HEK293 (cell line): Measurements from ENCODE around the gene CNST.

Experiments
- CTCF ChIA-PET: fragments of 350-600 bp; formaldehyde crosslinking; extraction: SDS; loops from one replicate; lab custom pipeline; 2021; ENCODE audit warnings: antibody characterized with exemption; lab: Yijun Ruan, JAX
- POLR2A ChIA-PET: fragments of 300-600 bp; formaldehyde crosslinking; extraction: SDS; loops from one replicate; lab custom pipeline; 2020; ENCODE audit warnings: antibody characterized with exemption, inconsistent platforms; lab: Yijun Ruan, JAX
- H3K27ac ChIP-seq: fragments of 200-500 bp; sonication (Bioruptor generic); 2 replicates; pipeline ENCODE4 v1.5.1; 2014; ENCODE audit warnings: low read depth, low read length, control low read depth, inconsistent platforms; ENCODE audit errors: extremely low read depth
- H3K36me3 ChIP-seq, 2 experiments: fragments of 200-500 bp in 1 of 2; sonication (Bioruptor generic) in 1 of 2; 1 replicate in 1 of 2; 2 replicates in 1 of 2; pipeline ENCODE4 v1.5.1; 2014 to 2017; ENCODE audit warnings: inconsistent platforms in 2 of 2, low read length in 2 of 2; ENCODE audit not compliant: control insufficient read depth in 2 of 2, insufficient read depth in 1 of 2
- H3K4me1 ChIP-seq: fragments of 200-500 bp; sonication (Bioruptor generic); 2 replicates; pipeline ENCODE4 v1.5.1; 2014; ENCODE audit warnings: mild to moderate bottlenecking, low read length, inconsistent platforms; ENCODE audit not compliant: control insufficient read depth, insufficient read depth
- H3K4me3 ChIP-seq: 2 replicates; pipeline ENCODE4 v1.5.1; 2011; ENCODE audit warnings: low read depth, mild to moderate bottlenecking, control low read depth, low read length, moderate library complexity
- H3K9me3 ChIP-seq: fragments of 200-500 bp; sonication (Bioruptor generic); 2 replicates; pipeline ENCODE4 v1.5.1; 2014; ENCODE audit warnings: low read depth, low read length, inconsistent platforms; ENCODE audit not compliant: control insufficient read depth, insufficient read depth
- HOXA7 ChIP-seq: sonication (generic); formaldehyde crosslinking; IDR thresholded peaks from 2 replicates; pipeline ENCODE4 v1.8.1; 2022; ENCODE audit warnings: missing genetic modification reagents, borderline replicate concordance
- SP7 ChIP-seq: fragments of 450-650 bp; formaldehyde crosslinking; IDR thresholded peaks from 2 replicates; pipeline ENCODE4 v1.5.1; 2016; ENCODE audit warnings: missing biosample characterization, missing genetic modification characterization
- TSHZ1 ChIP-seq: fragments of 450-650 bp; formaldehyde crosslinking; IDR thresholded peaks from 2 replicates; pipeline ENCODE4 v1.5.1; 2016; ENCODE audit warnings: missing biosample characterization, missing genetic modification characterization, borderline replicate concordance
- YY1 ChIP-seq: fragments of 450-650 bp; formaldehyde crosslinking; IDR thresholded peaks from 2 replicates; pipeline ENCODE4 v1.5.1; 2018; ENCODE audit warnings: missing biosample characterization, missing genetic modification characterization
- ZBTB20 ChIP-seq: fragments of 450-650 bp; formaldehyde crosslinking; IDR thresholded peaks from 2 replicates; pipeline ENCODE4 v1.5.1; 2016; ENCODE audit warnings: missing biosample characterization, missing genetic modification characterization
- ZBTB48 ChIP-seq: fragments of 450-650 bp; formaldehyde crosslinking; IDR thresholded peaks from 2 replicates; pipeline ENCODE4 v1.5.1; 2016; ENCODE audit warnings: missing biosample characterization, missing genetic modification characterization
- ZFP3 ChIP-seq: fragments of 450-650 bp; formaldehyde crosslinking; IDR thresholded peaks from 2 replicates; pipeline ENCODE4 v1.5.1; 2016; ENCODE audit warnings: low read depth, missing biosample characterization, missing genetic modification characterization
- ZNF10 ChIP-seq: fragments of 450-650 bp; formaldehyde crosslinking; IDR thresholded peaks from 2 replicates; pipeline ENCODE4 v1.5.1; 2017; ENCODE audit warnings: missing biosample characterization, missing genetic modification characterization
- ZNF133 ChIP-seq: fragments of 450-650 bp; formaldehyde crosslinking; IDR thresholded peaks from 2 replicates; pipeline ENCODE4 v1.5.1; 2016; ENCODE audit warnings: missing biosample characterization, missing genetic modification characterization
- ZNF138 ChIP-seq: fragments of 450-650 bp; formaldehyde crosslinking; IDR thresholded peaks from 2 replicates; pipeline ENCODE4 v1.5.1; 2016; ENCODE audit warnings: missing biosample characterization, missing genetic modification characterization, borderline replicate concordance
- ZNF211 ChIP-seq: fragments of 450-650 bp; formaldehyde crosslinking; IDR thresholded peaks from 2 replicates; pipeline ENCODE4 v1.5.1; 2016; ENCODE audit warnings: low read depth, missing biosample characterization, missing genetic modification characterization
- ZNF214 ChIP-seq: fragments of 450-650 bp; formaldehyde crosslinking; IDR thresholded peaks from 2 replicates; pipeline ENCODE4 v1.5.1; 2017; ENCODE audit warnings: missing biosample characterization, mild to moderate bottlenecking, missing genetic modification characterization, borderline replicate concordance
- ZNF239 ChIP-seq: fragments of 450-650 bp; formaldehyde crosslinking; IDR thresholded peaks from 2 replicates; pipeline ENCODE4 v1.5.1; 2016; ENCODE audit warnings: missing biosample characterization, missing genetic modification characterization
- ZNF274 ChIP-seq, 2 experiments: fragments of 200-500 bp in 1 of 2; fragments of 450-650 bp in 1 of 2; sonication (Bioruptor generic) in 1 of 2; formaldehyde crosslinking in 1 of 2; IDR thresholded peaks; 2 replicates each; pipeline versions ENCODE4 v1.5.1 to v1.6.1; 2014 to 2016; ENCODE audit warnings: borderline replicate concordance in 1 of 2, inconsistent platforms in 1 of 2, low read length in 1 of 2, missing biosample characterization in 1 of 2, missing genetic modification characterization in 1 of 2
- ZNF354C ChIP-seq: fragments of 450-650 bp; formaldehyde crosslinking; IDR thresholded peaks from 2 replicates; pipeline ENCODE4 v1.5.1; 2016; ENCODE audit warnings: missing biosample characterization, missing genetic modification characterization, low read depth, borderline replicate concordance
- ZNF433 ChIP-seq: fragments of 450-650 bp; formaldehyde crosslinking; IDR thresholded peaks from 2 replicates; pipeline ENCODE4 v1.5.1; 2016; ENCODE audit warnings: missing biosample characterization, missing genetic modification characterization, low read depth
- ZNF473 ChIP-seq: fragments of 450-650 bp; formaldehyde crosslinking; IDR thresholded peaks from 2 replicates; pipeline ENCODE4 v1.5.1; 2017; ENCODE audit warnings: missing biosample characterization, missing genetic modification characterization
- ZNF48 ChIP-seq: fragments of 450-650 bp; formaldehyde crosslinking; IDR thresholded peaks from 2 replicates; pipeline ENCODE4 v1.5.1; 2016; ENCODE audit warnings: missing biosample characterization, missing genetic modification characterization
- ZNF510 ChIP-seq: fragments of 450-650 bp; formaldehyde crosslinking; IDR thresholded peaks from 2 replicates; pipeline ENCODE4 v1.5.1; 2018; ENCODE audit warnings: mild to moderate bottlenecking, missing genetic modification characterization, missing biosample characterization; ENCODE audit not compliant: insufficient replicate concordance
- ZNF514 ChIP-seq: fragments of 450-650 bp; formaldehyde crosslinking; IDR thresholded peaks from 2 replicates; pipeline ENCODE4 v1.5.1; 2016; ENCODE audit warnings: missing biosample characterization, missing genetic modification characterization
- ZNF548 ChIP-seq: fragments of 450-650 bp; formaldehyde crosslinking; IDR thresholded peaks from 2 replicates; pipeline ENCODE4 v1.5.1; 2016; ENCODE audit warnings: missing biosample characterization, missing genetic modification characterization
- ZNF580 ChIP-seq: fragments of 450-650 bp; formaldehyde crosslinking; IDR thresholded peaks from 2 replicates; pipeline ENCODE4 v1.5.1; 2016; ENCODE audit warnings: missing biosample characterization, missing genetic modification characterization
- ZNF626 ChIP-seq: fragments of 450-650 bp; sonication (Bioruptor Pico); formaldehyde crosslinking; IDR thresholded peaks from 2 replicates; pipeline ENCODE4 v1.5.1; 2018; ENCODE audit warnings: missing biosample characterization, missing genetic modification characterization, inconsistent platforms
- ZNF785 ChIP-seq: fragments of 450-650 bp; formaldehyde crosslinking; IDR thresholded peaks from 2 replicates; pipeline ENCODE4 v1.5.1; 2016; ENCODE audit warnings: missing biosample characterization, missing genetic modification characterization
- ZSCAN23 ChIP-seq: fragments of 450-650 bp; formaldehyde crosslinking; IDR thresholded peaks from 2 replicates; pipeline ENCODE4 v1.5.1; 2016; ENCODE audit warnings: missing biosample characterization, missing genetic modification characterization
- TF ChIP-seq, protein P1 (sequence below): fragments of 450-650 bp; formaldehyde crosslinking; IDR thresholded peaks from 2 replicates; pipeline ENCODE4 v1.5.1; 2017; ENCODE audit warnings: missing biosample characterization, missing genetic modification characterization
- TF ChIP-seq, protein P2 (sequence below): fragments of 450-650 bp; formaldehyde crosslinking; IDR thresholded peaks from 2 replicates; pipeline ENCODE4 v1.5.1; 2016; ENCODE audit warnings: missing biosample characterization, missing genetic modification characterization

CNST gene

DNA sequence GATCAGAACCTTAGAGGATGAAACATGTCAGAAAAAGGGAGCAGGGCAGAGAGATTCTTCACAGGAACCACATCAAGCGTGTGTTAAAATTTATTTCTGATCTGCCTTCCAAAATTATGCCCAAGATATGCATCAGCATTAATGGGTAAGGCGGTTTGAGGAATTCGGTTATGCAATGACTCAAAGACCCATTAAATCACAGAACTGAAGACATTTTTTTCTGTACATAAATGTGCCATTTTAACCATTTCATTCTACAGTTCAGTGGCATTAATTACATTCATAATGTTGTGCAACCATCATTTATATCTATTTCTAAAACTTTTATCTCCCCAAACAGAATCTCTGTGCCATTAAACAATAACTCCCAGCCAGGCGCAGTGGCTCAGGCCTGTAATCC, 43.4 kb downstream of the CNST start (continued):
- TF ChIP-seq ZNF548 (tag by site-specific recombination) (no peak), ZNF626 (tag by site-specific recombination) (no peak)

GRCh38 chr1:246613096-246613758, 47.0 kb downstream of the CNST start:
- CTCF ChIA-PET = no interaction called here
- Histone ChIP-seq H3K27ac (no peak overlapping the region), H3K36me3 (no peaks in the 10 kb centered on the region)
- TF ChIP-seq ZNF514 (no peak), ZNF510 (tag by site-specific recombination) (no peak), ZNF433 (tag by site-specific recombination) (no peak), ZNF211 (tag by site-specific recombination) (no peak), ZNF138 (tag by site-specific recombination) (no peak), YY1 (tag by site-specific recombination) (no peak), ZNF239 (tag by site-specific recombination) (no peak), SP7 (tag by site-specific recombination) (no peak), ZNF133 (no peak), ZFP3 (no peak), ZNF274 (IDR thresholded peaks at IDR 0.05; ENCODE audit: low read length) (no peak), ZNF274 (tag by site-specific recombination; IDR thresholded peaks at IDR 0.05; ENCODE audit: borderline replicate concordance) (no peak), HOXA7 (CRISPR knock-in tag) (no peak), ZBTB20 (no peak), ZNF10 (tag by site-specific recombination) (no peak), ZSCAN23 (no peak), ZNF473 (tag by site-specific recombination) (no peak), ZNF785 (tag by site-specific recombination) (no peak), ZNF580 (no peak)
- TF ChIP-seq, protein P1, sequence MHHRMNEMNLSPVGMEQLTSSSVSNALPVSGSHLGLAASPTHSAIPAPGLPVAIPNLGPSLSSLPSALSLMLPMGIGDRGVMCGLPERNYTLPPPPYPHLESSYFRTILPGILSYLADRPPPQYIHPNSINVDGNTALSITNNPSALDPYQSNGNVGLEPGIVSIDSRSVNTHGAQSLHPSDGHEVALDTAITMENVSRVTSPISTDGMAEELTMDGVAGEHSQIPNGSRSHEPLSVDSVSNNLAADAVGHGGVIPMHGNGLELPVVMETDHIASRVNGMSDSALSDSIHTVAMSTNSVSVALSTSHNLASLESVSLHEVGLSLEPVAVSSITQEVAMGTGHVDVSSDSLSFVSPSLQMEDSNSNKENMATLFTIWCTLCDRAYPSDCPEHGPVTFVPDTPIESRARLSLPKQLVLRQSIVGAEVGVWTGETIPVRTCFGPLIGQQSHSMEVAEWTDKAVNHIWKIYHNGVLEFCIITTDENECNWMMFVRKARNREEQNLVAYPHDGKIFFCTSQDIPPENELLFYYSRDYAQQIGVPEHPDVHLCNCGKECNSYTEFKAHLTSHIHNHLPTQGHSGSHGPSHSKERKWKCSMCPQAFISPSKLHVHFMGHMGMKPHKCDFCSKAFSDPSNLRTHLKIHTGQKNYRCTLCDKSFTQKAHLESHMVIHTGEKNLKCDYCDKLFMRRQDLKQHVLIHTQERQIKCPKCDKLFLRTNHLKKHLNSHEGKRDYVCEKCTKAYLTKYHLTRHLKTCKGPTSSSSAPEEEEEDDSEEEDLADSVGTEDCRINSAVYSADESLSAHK (tag by site-specific recombination) = no peak
- TF ChIP-seq, all 188 proteins: peak for 0
- POLR2A ChIA-PET = no interaction called here
- no peaks in the 10 kb centered on the region for H3K9me3 ChIP-seq
- no peak overlapping the region for H3K4me3 ChIP-seq
- no peaks in the 10 kb centered on the region for H3K4me1 ChIP-seq

- Histone ChIP-seq H3K4me1 (no peaks in the 10 kb centered on the region), H3K36me3 (peaks cover 0 to 5% of the 10 kb centered on the region in 2 experiments; a peak in 1 of 3 replicates), H3K9me3 (no peaks in the 10 kb centered on the region), H3K27ac (no peak overlapping the region), H3K4me3 (no peak overlapping the region)
- ChIA-PET CTCF (no interaction called here), POLR2A (interaction anchor here (0.6 kb wide), 1 partner anchor 17 kb away, joined by 4 read pairs; no protein-coding TSS in a partner anchor)
- no peak for TF ChIP-seq ZNF48
- TF ChIP-seq ZBTB48 (tag by site-specific recombination) = no peak
- TF ChIP-seq ZNF214 = no peak
- no peak for TF ChIP-seq TSHZ1
- TF ChIP-seq, protein P2, sequence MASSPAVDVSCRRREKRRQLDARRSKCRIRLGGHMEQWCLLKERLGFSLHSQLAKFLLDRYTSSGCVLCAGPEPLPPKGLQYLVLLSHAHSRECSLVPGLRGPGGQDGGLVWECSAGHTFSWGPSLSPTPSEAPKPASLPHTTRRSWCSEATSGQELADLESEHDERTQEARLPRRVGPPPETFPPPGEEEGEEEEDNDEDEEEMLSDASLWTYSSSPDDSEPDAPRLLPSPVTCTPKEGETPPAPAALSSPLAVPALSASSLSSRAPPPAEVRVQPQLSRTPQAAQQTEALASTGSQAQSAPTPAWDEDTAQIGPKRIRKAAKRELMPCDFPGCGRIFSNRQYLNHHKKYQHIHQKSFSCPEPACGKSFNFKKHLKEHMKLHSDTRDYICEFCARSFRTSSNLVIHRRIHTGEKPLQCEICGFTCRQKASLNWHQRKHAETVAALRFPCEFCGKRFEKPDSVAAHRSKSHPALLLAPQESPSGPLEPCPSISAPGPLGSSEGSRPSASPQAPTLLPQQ = no peak
- TF ChIP-seq ZBTB20 = no peak
- no peak for TF ChIP-seq ZNF354C
Measured at GRCh38 chr1:246617156-246617555, 50.9 kb downstream of the CNST start.
